Measurements from ENCODE around the gene MYZAP. TPM values are rescaled to one million over a fixed set of nuclear protein-coding genes. Genes with fewer than 3 reads are reported as not detected.

MYZAP gene
- total and polyA plus RNA-seq, 2 of the 13 experiments (the other 11 are each of a cell fraction or from before 2014, with no cell fraction given) = not detected

- intact Hi-C loops (cut with micrococcal nuclease; ENCODE audit: unreplicated experiment) (no loop called here), in situ Hi-C loops (cut with HindIII; ENCODE audit: extremely low pct_ligation_motif_present, low pct_unique_long_range_greater_than_20kb) (no loop called here)
- Histone ChIP-seq H3K4me1 (ENCODE audit: insufficient read depth, low read length) (peaks cover 18% of the 10 kb centered on the region), H4K20me1 (ENCODE audit: insufficient read depth, low read length) (no peaks in the 10 kb centered on the region), H3K79me2 (ENCODE audit: insufficient read depth, low read length) (no peaks in the 10 kb centered on the region), H2AFZ (ENCODE audit: low read length) (no peak overlapping the region), H3K9me3 (ENCODE audit: low read length) (peaks cover 20% of the 10 kb centered on the region), H3K36me3 (replicated peaks in 1 of 2; ENCODE audit: control insufficient read depth in 1 of 2, insufficient read depth in 2 of 2, low read length in 2 of 2) (no peaks in the 10 kb centered on the region), H3K27me3 (ENCODE audit: control insufficient read depth in 1 of 2, insufficient read depth in 2 of 2, low read length in 2 of 2) (no peaks in the 10 kb centered on the region), H3K9ac (ENCODE audit: insufficient read depth, low read depth, low read length) (no peak overlapping the region), H3K27ac (ENCODE audit: extremely low read length, insufficient read depth, low read length) (no peak overlapping the region), H3K4me2 (ENCODE audit: low read depth, low read length) (no peak overlapping the region), H3K4me3 (replicated peaks in 1 of 3; ENCODE audit: insufficient read depth in 1 of 3, low read depth in 2 of 3, low read length in 3 of 3) (no peak overlapping the region)
- no TSS peak for BruUV-seq (replicated peaks)
- ATAC-seq (no peak), FAIRE-seq (no peak), DNase-seq (ENCODE audit: low spot score) (no peak)
- TF ChIP-seq ZNF20 (CRISPR knock-in tag; IDR thresholded peaks at IDR 0.05) (no peak), ZMYM4 (CRISPR knock-in tag; IDR thresholded peaks at IDR 0.05) (no peak), BATF2 (CRISPR knock-in tag; IDR thresholded peaks at IDR 0.05) (no peak), GPBP1L1 (CRISPR knock-in tag; IDR thresholded peaks at IDR 0.05) (no peak), ZNF576 (CRISPR knock-in tag; IDR thresholded peaks at IDR 0.05) (no peak), STAT5B (CRISPR knock-in tag; IDR thresholded peaks at IDR 0.05) (no peak), MIER3 (CRISPR knock-in tag; IDR thresholded peaks at IDR 0.05; ENCODE audit: borderline replicate concordance) (no peak), NFATC3 (CRISPR knock-in tag; IDR thresholded peaks at IDR 0.05) (no peak)
- TF ChIP-seq, protein P1, sequence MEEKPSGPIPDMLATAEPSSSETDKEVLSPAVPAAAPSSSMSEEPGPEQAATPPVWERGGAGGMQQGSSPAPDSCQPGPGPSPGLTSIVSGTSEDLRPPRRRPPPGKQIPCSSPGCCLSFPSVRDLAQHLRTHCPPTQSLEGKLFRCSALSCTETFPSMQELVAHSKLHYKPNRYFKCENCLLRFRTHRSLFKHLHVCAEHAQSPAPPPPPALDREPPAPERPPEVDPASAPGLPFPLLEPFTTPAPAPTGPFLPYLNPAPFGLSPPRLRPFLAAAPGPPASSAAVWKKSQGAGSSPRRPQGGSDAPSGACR (CRISPR knock-in tag; IDR thresholded peaks at IDR 0.05) = no peak
- WGBS (ENCODE audit: low lambda C conversion rate) = 44% methylated on average over 1 of the region's 1 CpG
- ChIA-PET POLR2A (no interaction called here), CTCF (ENCODE audit: low intra/inter-chr PET ratio, low total read pairs) (no interaction called here)
Observed at GRCh38 chr15:57582090-57582489, 9.6 kb upstream of the MYZAP start.
